ENCODE measurements around the gene CCNE1. TPM values are rescaled to one million over a fixed set of nuclear protein-coding genes. Genes with fewer than 3 reads are reported as not detected.

The CCNE1 gene
- total and polyA plus RNA-seq, 2 of the 13 experiments (the other 11 are each of a cell fraction or from before 2014, with no cell fraction given) = 16.0 to 50.6 TPM

DNA sequence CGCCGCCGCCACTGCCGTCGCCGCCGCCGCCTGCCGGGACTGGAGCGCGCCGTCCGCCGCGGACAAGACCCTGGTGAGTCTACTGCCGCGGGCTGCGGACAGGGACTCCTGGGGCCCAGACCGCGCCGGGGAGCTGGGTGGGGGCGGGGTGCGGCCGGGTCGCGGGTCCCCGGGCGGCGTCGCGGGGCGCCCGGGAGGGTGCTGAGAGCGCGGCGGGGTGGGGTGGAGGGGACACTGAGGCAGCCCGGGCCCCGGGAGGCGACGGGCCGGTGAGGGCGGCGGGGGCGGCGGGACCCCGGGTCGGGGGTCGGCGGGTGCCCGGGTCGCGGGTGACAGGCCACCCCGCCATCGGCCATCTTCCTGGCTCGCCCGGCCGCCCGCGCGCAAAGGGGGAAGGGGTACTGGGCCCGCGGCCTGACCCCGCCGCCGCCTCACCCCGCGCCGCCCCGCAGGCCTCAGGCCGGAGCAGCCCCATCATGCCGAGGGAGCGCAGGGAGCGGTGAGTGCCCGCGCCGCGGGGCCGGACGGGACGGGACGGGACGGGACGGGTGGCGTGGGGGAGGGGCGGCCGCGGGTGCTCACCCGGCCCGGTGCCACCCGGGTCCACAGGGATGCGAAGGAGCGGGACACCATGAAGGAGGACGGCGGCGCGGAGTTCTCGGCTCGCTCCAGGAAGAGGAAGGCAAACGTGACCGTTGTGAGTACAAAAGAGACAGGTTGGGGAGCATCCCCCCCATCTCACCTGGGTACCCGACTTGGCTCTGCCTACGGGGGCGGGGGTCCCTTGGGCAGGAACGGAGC, 489 bp downstream of the CCNE1 start (continued):
- TF ChIP-seq NR2F1 (CRISPR knock-in tag; IDR thresholded peaks at IDR 0.05) = no peak
- TF ChIP-seq PAWR (CRISPR knock-in tag; IDR thresholded peaks at IDR 0.05; ENCODE audit: borderline replicate concordance) = no peak
- TF ChIP-seq, protein P1, sequence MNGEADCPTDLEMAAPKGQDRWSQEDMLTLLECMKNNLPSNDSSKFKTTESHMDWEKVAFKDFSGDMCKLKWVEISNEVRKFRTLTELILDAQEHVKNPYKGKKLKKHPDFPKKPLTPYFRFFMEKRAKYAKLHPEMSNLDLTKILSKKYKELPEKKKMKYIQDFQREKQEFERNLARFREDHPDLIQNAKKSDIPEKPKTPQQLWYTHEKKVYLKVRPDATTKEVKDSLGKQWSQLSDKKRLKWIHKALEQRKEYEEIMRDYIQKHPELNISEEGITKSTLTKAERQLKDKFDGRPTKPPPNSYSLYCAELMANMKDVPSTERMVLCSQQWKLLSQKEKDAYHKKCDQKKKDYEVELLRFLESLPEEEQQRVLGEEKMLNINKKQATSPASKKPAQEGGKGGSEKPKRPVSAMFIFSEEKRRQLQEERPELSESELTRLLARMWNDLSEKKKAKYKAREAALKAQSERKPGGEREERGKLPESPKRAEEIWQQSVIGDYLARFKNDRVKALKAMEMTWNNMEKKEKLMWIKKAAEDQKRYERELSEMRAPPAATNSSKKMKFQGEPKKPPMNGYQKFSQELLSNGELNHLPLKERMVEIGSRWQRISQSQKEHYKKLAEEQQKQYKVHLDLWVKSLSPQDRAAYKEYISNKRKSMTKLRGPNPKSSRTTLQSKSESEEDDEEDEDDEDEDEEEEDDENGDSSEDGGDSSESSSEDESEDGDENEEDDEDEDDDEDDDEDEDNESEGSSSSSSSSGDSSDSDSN (CRISPR knock-in tag; IDR thresholded peaks at IDR 0.05) = peak; percentile 25; the same call in 1 of the 2 replicates
- TF ChIP-seq ZNF761 (CRISPR knock-in tag; conservative IDR thresholded peaks at IDR 0.05) = no peak
- TF ChIP-seq, protein P2, sequence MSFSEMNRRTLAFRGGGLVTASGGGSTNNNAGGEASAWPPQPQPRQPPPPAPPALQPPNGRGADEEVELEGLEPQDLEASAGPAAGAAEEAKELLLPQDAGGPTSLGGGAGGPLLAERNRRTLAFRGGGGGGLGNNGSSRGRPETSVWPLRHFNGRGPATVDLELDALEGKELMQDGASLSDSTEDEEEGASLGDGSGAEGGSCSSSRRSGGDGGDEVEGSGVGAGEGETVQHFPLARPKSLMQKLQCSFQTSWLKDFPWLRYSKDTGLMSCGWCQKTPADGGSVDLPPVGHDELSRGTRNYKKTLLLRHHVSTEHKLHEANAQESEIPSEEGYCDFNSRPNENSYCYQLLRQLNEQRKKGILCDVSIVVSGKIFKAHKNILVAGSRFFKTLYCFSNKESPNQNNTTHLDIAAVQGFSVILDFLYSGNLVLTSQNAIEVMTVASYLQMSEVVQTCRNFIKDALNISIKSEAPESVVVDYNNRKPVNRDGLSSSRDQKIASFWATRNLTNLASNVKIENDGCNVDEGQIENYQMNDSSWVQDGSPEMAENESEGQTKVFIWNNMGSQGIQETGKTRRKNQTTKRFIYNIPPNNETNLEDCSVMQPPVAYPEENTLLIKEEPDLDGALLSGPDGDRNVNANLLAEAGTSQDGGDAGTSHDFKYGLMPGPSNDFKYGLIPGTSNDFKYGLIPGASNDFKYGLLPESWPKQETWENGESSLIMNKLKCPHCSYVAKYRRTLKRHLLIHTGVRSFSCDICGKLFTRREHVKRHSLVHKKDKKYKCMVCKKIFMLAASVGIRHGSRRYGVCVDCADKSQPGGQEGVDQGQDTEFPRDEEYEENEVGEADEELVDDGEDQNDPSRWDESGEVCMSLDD (CRISPR knock-in tag; IDR thresholded peaks at IDR 0.05; ENCODE audit: borderline replicate concordance) = no peak
- TF ChIP-seq ZNF326 (CRISPR knock-in tag; IDR thresholded peaks at IDR 0.05; ENCODE audit: borderline replicate concordance) = no peak
- TF ChIP-seq TBX2 (CRISPR knock-in tag; IDR thresholded peaks at IDR 0.05; ENCODE audit: borderline replicate concordance) = no peak
- TF ChIP-seq, protein P3, sequence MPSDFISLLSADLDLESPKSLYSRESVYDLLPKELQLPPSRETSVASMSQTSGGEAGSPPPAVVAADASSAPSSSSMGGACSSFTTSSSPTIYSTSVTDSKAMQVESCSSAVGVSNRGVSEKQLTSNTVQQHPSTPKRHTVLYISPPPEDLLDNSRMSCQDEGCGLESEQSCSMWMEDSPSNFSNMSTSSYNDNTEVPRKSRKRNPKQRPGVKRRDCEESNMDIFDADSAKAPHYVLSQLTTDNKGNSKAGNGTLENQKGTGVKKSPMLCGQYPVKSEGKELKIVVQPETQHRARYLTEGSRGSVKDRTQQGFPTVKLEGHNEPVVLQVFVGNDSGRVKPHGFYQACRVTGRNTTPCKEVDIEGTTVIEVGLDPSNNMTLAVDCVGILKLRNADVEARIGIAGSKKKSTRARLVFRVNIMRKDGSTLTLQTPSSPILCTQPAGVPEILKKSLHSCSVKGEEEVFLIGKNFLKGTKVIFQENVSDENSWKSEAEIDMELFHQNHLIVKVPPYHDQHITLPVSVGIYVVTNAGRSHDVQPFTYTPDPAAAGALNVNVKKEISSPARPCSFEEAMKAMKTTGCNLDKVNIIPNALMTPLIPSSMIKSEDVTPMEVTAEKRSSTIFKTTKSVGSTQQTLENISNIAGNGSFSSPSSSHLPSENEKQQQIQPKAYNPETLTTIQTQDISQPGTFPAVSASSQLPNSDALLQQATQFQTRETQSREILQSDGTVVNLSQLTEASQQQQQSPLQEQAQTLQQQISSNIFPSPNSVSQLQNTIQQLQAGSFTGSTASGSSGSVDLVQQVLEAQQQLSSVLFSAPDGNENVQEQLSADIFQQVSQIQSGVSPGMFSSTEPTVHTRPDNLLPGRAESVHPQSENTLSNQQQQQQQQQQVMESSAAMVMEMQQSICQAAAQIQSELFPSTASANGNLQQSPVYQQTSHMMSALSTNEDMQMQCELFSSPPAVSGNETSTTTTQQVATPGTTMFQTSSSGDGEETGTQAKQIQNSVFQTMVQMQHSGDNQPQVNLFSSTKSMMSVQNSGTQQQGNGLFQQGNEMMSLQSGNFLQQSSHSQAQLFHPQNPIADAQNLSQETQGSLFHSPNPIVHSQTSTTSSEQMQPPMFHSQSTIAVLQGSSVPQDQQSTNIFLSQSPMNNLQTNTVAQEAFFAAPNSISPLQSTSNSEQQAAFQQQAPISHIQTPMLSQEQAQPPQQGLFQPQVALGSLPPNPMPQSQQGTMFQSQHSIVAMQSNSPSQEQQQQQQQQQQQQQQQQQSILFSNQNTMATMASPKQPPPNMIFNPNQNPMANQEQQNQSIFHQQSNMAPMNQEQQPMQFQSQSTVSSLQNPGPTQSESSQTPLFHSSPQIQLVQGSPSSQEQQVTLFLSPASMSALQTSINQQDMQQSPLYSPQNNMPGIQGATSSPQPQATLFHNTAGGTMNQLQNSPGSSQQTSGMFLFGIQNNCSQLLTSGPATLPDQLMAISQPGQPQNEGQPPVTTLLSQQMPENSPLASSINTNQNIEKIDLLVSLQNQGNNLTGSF (CRISPR knock-in tag; IDR thresholded peaks at IDR 0.05) = no peak
- TF ChIP-seq, protein P4, sequence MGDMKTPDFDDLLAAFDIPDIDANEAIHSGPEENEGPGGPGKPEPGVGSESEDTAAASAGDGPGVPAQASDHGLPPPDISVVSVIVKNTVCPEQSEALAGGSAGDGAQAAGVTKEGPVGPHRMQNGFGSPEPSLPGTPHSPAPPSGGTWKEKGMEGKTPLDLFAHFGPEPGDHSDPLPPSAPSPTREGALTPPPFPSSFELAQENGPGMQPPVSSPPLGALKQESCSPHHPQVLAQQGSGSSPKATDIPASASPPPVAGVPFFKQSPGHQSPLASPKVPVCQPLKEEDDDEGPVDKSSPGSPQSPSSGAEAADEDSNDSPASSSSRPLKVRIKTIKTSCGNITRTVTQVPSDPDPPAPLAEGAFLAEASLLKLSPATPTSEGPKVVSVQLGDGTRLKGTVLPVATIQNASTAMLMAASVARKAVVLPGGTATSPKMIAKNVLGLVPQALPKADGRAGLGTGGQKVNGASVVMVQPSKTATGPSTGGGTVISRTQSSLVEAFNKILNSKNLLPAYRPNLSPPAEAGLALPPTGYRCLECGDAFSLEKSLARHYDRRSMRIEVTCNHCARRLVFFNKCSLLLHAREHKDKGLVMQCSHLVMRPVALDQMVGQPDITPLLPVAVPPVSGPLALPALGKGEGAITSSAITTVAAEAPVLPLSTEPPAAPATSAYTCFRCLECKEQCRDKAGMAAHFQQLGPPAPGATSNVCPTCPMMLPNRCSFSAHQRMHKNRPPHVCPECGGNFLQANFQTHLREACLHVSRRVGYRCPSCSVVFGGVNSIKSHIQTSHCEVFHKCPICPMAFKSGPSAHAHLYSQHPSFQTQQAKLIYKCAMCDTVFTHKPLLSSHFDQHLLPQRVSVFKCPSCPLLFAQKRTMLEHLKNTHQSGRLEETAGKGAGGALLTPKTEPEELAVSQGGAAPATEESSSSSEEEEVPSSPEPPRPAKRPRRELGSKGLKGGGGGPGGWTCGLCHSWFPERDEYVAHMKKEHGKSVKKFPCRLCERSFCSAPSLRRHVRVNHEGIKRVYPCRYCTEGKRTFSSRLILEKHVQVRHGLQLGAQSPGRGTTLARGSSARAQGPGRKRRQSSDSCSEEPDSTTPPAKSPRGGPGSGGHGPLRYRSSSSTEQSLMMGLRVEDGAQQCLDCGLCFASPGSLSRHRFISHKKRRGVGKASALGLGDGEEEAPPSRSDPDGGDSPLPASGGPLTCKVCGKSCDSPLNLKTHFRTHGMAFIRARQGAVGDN (CRISPR knock-in tag; IDR thresholded peaks at IDR 0.05) = peak; percentile 47; the same call in 1 of the 2 replicates
- TF ChIP-seq ZNF296 (CRISPR knock-in tag; conservative IDR thresholded peaks at IDR 0.05) = no peak
- TF ChIP-seq ZNF777 (CRISPR knock-in tag; IDR thresholded peaks at IDR 0.05) = peak; percentile 86
- no peak for TF ChIP-seq ZNF724P (CRISPR knock-in tag; IDR thresholded peaks at IDR 0.05; ENCODE audit: borderline replicate concordance)
- TF ChIP-seq TAF1 (CRISPR knock-in tag; IDR thresholded peaks at IDR 0.05) = no peak
